ENCODE results near the gene ANAPC2. TPM values are rescaled to one million over a fixed set of nuclear protein-coding genes. Genes with fewer than 3 reads are reported as not detected.
A peak's percentile ranks its signal among the peaks of the same experiment; 100 is the strongest.

ANAPC2 gene
- total and polyA plus RNA-seq, 12 donors = 23.7 to 69.6 (median 27.7) TPM

DNA sequence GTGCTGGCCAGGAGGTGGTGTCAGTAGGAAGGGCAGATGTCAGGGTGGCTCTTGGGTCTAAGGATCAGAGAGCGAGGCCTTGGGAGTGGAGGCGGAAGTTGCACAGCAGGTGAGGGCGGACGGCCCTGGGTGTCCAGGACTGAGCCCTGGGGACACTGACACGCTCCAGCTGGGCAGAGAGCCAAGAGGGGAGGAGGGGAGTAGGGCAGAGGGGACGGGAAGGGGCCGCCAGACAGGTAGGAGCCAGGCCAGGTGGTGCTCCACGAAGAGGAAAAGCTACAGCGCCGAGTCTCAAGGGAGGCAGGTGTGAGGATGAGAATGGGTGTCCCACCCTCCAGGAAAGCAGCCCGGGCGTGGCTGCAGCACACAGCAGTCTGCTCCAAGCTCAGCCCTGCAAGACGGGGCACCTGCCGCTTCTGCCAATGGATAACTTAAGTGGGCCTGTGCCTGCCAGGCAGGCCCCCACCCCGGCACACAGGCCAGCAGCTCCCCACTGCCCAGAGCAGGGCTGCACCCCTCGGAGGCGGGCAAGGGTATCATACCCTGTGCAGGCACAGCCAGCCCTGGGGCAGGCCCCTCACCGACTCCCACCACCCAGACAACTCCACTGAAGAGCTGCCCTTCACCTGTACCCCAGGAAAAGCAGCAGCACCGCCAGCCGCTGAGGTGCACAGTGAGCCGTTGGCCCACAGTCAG, 7.3 kb upstream of the ANAPC2 start:
- peaks cover 27 to 81% (median 53%) of the 10 kb centered on the region in 9 donors for H3K4me1 ChIP-seq
- ATAC-seq = no peak

DNA sequence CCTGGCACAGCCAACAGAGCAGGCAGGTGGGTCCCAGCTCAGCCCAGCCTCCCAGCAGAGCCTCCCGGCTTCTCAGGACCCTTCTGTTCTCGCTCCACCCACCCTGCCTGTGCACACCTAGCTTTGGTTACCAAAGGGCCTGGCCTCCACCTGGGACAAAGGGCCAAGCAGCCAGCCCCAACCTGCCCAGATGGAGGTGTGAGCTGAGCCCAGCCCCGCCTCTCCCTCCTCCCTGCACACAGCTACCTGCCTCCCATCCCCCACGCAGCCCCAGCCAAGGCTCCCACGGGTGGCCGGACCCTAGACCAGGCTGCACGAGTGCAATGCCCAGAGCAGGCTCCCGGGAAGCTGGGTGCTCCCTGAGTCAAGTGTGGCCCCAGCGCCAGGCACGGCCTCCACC, 6.5 kb upstream of the ANAPC2 start:
- no peak for DNase-seq
- Histone ChIP-seq H3K4me1 (peaks cover 34 to 88% (median 61%) of the 10 kb centered on the region in 9 donors), H3K27ac (peak overlapping the region in 8 of 10 donors; percentile 51 to 83 (median 74)), H3K27me3 (no peaks in the 10 kb centered on the region), H3K36me3 (peaks cover 0 to 27% (median 13%) of the 10 kb centered on the region in 9 donors), H3K9me3 (no peaks in the 10 kb centered on the region), H3K4me3 (peak overlapping the region in 5 of 10 donors; percentile 5 to 30 (median 18))
- TF ChIP-seq, protein P1, sequence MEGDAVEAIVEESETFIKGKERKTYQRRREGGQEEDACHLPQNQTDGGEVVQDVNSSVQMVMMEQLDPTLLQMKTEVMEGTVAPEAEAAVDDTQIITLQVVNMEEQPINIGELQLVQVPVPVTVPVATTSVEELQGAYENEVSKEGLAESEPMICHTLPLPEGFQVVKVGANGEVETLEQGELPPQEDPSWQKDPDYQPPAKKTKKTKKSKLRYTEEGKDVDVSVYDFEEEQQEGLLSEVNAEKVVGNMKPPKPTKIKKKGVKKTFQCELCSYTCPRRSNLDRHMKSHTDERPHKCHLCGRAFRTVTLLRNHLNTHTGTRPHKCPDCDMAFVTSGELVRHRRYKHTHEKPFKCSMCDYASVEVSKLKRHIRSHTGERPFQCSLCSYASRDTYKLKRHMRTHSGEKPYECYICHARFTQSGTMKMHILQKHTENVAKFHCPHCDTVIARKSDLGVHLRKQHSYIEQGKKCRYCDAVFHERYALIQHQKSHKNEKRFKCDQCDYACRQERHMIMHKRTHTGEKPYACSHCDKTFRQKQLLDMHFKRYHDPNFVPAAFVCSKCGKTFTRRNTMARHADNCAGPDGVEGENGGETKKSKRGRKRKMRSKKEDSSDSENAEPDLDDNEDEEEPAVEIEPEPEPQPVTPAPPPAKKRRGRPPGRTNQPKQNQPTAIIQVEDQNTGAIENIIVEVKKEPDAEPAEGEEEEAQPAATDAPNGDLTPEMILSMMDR (IDR thresholded peaks at IDR 0.05) = no peak
- intact Hi-C loops (cut with DNase I) = loop anchor here in 2 of 10 donors (5.0 kb wide), 2 partner anchors 32 to 537 kb away; partner anchors contain the start of genes CYSRT1 (in 1 of the 2) and RNF224 (in 1 of the 2)
- 75 to 77% methylated on average over 10 of the region's 10 CpGs for WGBS, 2 donors
- no peak for ATAC-seq

More for the DNA sequence above, 7.3 kb upstream of the ANAPC2 start:
- Histone ChIP-seq H3K9me3 (no peaks in the 10 kb centered on the region), H3K36me3 (peaks cover 0 to 20% (median 10%) of the 10 kb centered on the region in 9 donors), H3K27ac (peak overlapping the region in 3 of 10 donors; percentile 3 to 69 (median 51)), H3K27me3 (no peaks in the 10 kb centered on the region), H3K4me3 (no peak overlapping the region)
- WGBS, 2 donors = 68% methylated on average over 19 to 21 of the region's 21 CpGs
- intact Hi-C loops (cut with DNase I) = loop anchor here in 1 of 10 donors (5.0 kb wide), 1 partner anchor 537 kb away; no protein-coding TSS in a partner anchor
- DNase-seq = no peak
- TF ChIP-seq, protein P1 (IDR thresholded peaks at IDR 0.05) = no peak

DNA sequence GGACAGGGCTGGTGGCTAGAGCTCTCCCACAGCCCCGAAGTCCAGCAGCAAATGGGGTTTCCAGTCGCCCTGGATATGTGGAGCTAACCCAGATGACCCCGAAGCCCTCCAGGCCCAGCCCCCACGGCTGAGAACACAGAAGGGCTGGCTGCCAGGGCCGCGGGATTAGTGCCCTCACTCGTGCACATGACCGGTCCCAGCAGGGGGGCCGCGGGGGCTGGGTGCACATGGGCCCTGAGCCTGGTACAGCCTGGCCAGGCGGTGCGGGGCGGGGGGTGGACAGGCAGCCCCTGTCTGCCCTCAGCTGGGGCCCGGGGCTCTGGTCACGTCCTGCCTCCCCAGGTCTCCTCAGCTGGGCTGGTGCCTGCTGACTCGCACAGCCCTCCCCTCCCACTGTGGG, 6.0 kb upstream of the ANAPC2 start:
- peaks cover 34 to 88% (median 62%) of the 10 kb centered on the region in 9 donors for H3K4me1 ChIP-seq
- H3K9me3 ChIP-seq = no peaks in the 10 kb centered on the region
- no peaks in the 10 kb centered on the region for H3K27me3 ChIP-seq
- 43 to 56% methylated on average over 15 to 16 of the region's 16 CpGs for WGBS, 2 donors
- peaks cover 0 to 30% (median 16%) of the 10 kb centered on the region in 9 donors for H3K36me3 ChIP-seq
- TF ChIP-seq, protein P1 (IDR thresholded peaks at IDR 0.05) = no peak
- H3K27ac ChIP-seq = peak overlapping the region in 9 of 10 donors; percentile 9 to 83 (median 74)
- DNase-seq (peak; percentile 77 to 78), ATAC-seq (peak; percentile 54 to 89 (median 74))
- intact Hi-C loops (cut with DNase I) = loop anchor here in 1 of 10 donors (5.0 kb wide), 1 partner anchor 33 kb away; the partner anchor contains the start of genes CYSRT1 and RNF224
- H3K4me3 ChIP-seq = peak overlapping the region in 6 of 10 donors; percentile 5 to 30 (median 17)

DNA sequence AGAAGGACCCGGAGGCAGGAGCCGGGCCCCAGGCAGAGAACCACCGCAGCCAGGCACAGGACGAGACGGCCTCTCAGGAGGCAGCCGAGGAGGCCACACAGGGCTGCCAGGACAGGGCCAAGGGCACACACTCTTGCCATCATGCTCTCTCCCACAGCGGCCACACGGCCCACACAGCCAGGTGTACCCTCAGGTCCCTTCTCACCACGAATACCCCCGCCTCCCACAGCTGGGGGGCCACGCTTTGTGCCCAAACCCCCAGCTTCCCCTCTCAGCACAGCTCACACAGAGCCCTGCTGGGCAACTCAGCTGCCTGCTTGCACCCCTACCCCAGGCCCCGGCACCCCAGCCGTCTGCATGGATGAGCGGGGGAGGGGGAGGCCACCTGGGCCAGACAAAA, 5.4 kb upstream of the ANAPC2 start:
- intact Hi-C loops (cut with DNase I) = loop anchor here in 1 of 10 donors (5.0 kb wide), 1 partner anchor 34 kb away; the partner anchor contains the start of genes CYSRT1 and RNF224
- Histone ChIP-seq H3K36me3 (peaks cover 0 to 30% (median 16%) of the 10 kb centered on the region in 9 donors), H3K4me1 (peaks cover 31 to 86% (median 59%) of the 10 kb centered on the region in 9 donors), H3K9me3 (no peaks in the 10 kb centered on the region), H3K4me3 (peak overlapping the region in 3 of 10 donors; percentile 5 to 30 (median 16)), H3K27me3 (no peaks in the 10 kb centered on the region), H3K27ac (peak overlapping the region in 9 of 10 donors; percentile 9 to 83 (median 74))
- WGBS, 2 donors = 74 to 84% methylated on average over 12 to 14 of the region's 14 CpGs
- TF ChIP-seq, protein P1 (IDR thresholded peaks at IDR 0.05) = no peak
- DNase-seq = no peak
- ATAC-seq = no peak

All from heart right ventricle (tissue), 16 donors.